ENCODE results near the gene PALD1.
"Not testable (repeated sequence)": the region's sequence is repeated elsewhere in the genome, so short reads cannot be mapped to it uniquely, and the experiment has no call there.

Gene PALD1

GRCh38 chr10:70481831-70482530 lies 3.4 kb downstream of the PALD1 start:
- DNase-seq (ENCODE audit: low read depth in 3 of 3): no peak

- no peak for DNase-seq (ENCODE audit: low read depth in 3 of 3)
Measured at GRCh38 chr10:70482982-70483760, 4.6 kb downstream of the PALD1 start.

- not testable (repeated sequence) for DNase-seq (ENCODE audit: low read depth in 3 of 3)
Measured at GRCh38 chr10:70483872-70484271, 5.3 kb downstream of the PALD1 start.

- DNase-seq (ENCODE audit: low read depth in 3 of 3): no peak
Measured at GRCh38 chr10:70487824-70488223, 9.3 kb downstream of the PALD1 start.

GRCh38 chr10:70490142-70490541 lies 11.6 kb downstream of the PALD1 start:
- DNase-seq (ENCODE audit: low read depth in 3 of 3): no peak

GRCh38 chr10:70491614-70492013 lies 13.0 kb downstream of the PALD1 start:
- DNase-seq (ENCODE audit: low read depth in 3 of 3): no peak

- no peak for DNase-seq (ENCODE audit: low read depth in 3 of 3)
Measured at GRCh38 chr10:70492786-70493659, 14.5 kb downstream of the PALD1 start.

GRCh38 chr10:70493660-70494234 lies 15.2 kb downstream of the PALD1 start:
- DNase-seq (ENCODE audit: low read depth in 3 of 3): no peak

- peak in 1 of 3 experiments; percentile 63 for DNase-seq (ENCODE audit: low read depth in 3 of 3)
Measured at GRCh38 chr10:70494536-70494935, 16.0 kb downstream of the PALD1 start.

- no peak for DNase-seq (ENCODE audit: low read depth in 3 of 3)
Measured at GRCh38 chr10:70494966-70495365, 16.4 kb downstream of the PALD1 start.

- DNase-seq (ENCODE audit: low read depth in 3 of 3): no peak
Measured at GRCh38 chr10:70495691-70496261, 17.2 kb downstream of the PALD1 start.

GRCh38 chr10:70496341-70497119 lies 18.0 kb downstream of the PALD1 start:
- no peak for DNase-seq (ENCODE audit: low read depth in 3 of 3)

- DNase-seq (ENCODE audit: low read depth in 3 of 3): no peak
Measured at GRCh38 chr10:70497120-70497545, 18.6 kb downstream of the PALD1 start.

- no peak for DNase-seq (ENCODE audit: low read depth in 3 of 3)
Measured at GRCh38 chr10:70498970-70499835, 20.6 kb downstream of the PALD1 start.

- DNase-seq (ENCODE audit: low read depth in 3 of 3): no peak
Measured at GRCh38 chr10:70499836-70500167, 21.2 kb downstream of the PALD1 start.

GRCh38 chr10:70500368-70500767 lies 21.8 kb downstream of the PALD1 start:
- no peak for DNase-seq (ENCODE audit: low read depth in 3 of 3)

GRCh38 chr10:70500812-70501301 lies 22.3 kb downstream of the PALD1 start:
- no peak for DNase-seq (ENCODE audit: low read depth in 3 of 3)

- DNase-seq (ENCODE audit: low read depth in 3 of 3): no peak
Measured at GRCh38 chr10:70502406-70502805, 23.8 kb downstream of the PALD1 start.

GRCh38 chr10:70503776-70504175 lies 25.2 kb downstream of the PALD1 start:
- DNase-seq (ENCODE audit: low read depth in 3 of 3): no peak

Data from stimulated activated CD4-positive, alpha-beta T cell treated with anti-CD3 and anti-CD28 coated beads, TNF-alpha, amount 100 ng/mL, for 24 hours (primary cell).